H1 (cell line): Measurements from ENCODE around the gene PNMA6E. TPM values are rescaled to one million over a fixed set of nuclear protein-coding genes. Genes with fewer than 3 reads are reported as not detected.

Source experiments
- CTCF ChIA-PET: fragments of 300-600 bp; sonication (Branson Sonifier 250); formaldehyde crosslinking; loops from one replicate; lab custom pipeline; 2021; ENCODE audit not compliant: partially characterized antibody; lab: Charles Lee
- POLR2A ChIA-PET: fragments of 300-600 bp; sonication (Branson Sonifier 250); formaldehyde crosslinking; loops from one replicate; lab custom pipeline; 2021; ENCODE audit warnings: inconsistent platforms; ENCODE audit not compliant: partially characterized antibody; lab: Charles Lee
- DNase-seq, 2 experiments: peaks; one replicate each; pipeline versions ENCODE4 v3.0.0 to v3.0.0-alpha.2; 2010 to 2022; ENCODE audit warnings: low spot score in 2 of 2, low read depth in 1 of 2, mixed read lengths in 1 of 2
- FAIRE-seq: peaks from 2 replicates; lab custom pipeline; 2011; peaks lifted over from hg19 to GRCh38; lab: Jason Lieb, UNC
- H2AFZ ChIP-seq: 2 replicates; pipeline ENCODE4 v1.8.1; 2012; ENCODE audit warnings: low read length, inconsistent platforms
- H2AK5ac ChIP-seq: 2 replicates; pipeline ENCODE4 v1.6.1; 2013; ENCODE audit warnings: low read depth, low read length
- H2BK120ac ChIP-seq: replicated peaks from 2 replicates; pipeline ENCODE3; 2013; ENCODE audit warnings: low read depth, low read length, inconsistent platforms
- H2BK12ac ChIP-seq: 2 replicates; pipeline ENCODE4 v1.6.1; 2013; ENCODE audit warnings: low read depth, low read length
- H2BK15ac ChIP-seq: 2 replicates; pipeline ENCODE4 v1.6.1; 2013; ENCODE audit warnings: low read length
- H2BK20ac ChIP-seq: 2 replicates; pipeline ENCODE4 v1.6.1; 2013; ENCODE audit warnings: low read length
- H2BK5ac ChIP-seq: 2 replicates; pipeline ENCODE4 v1.6.1; 2013; ENCODE audit warnings: low read depth, low read length
- H3K14ac ChIP-seq: 2 replicates; pipeline ENCODE4 v1.6.1; 2013; ENCODE audit warnings: inconsistent platforms; ENCODE audit not compliant: insufficient read length
- H3K18ac ChIP-seq: 2 replicates; pipeline ENCODE4 v1.6.1; 2013; ENCODE audit warnings: low read length; ENCODE audit errors: extremely low read depth
- H3K23ac ChIP-seq: 2 replicates; pipeline ENCODE4 v1.6.1; 2013; ENCODE audit warnings: inconsistent platforms; ENCODE audit not compliant: insufficient read length
- H3K23me2 ChIP-seq: 2 replicates; pipeline ENCODE4 v1.6.1; 2013; ENCODE audit warnings: low read depth, low read length
- H3K27ac ChIP-seq: 2 replicates; pipeline ENCODE4 v1.6.1; 2011; ENCODE audit warnings: low read depth, low read length, inconsistent platforms
- H3K27me3 ChIP-seq, 4 experiments: replicated peaks in 1 of 4; 1 replicate in 1 of 4; 2 replicates in 3 of 4; pipeline versions ENCODE4 v1.6.1 to v1.8.1; 2011 to 2013; ENCODE audit warnings: low read length in 3 of 4, mild to moderate bottlenecking in 3 of 4, inconsistent platforms in 2 of 4, mixed read lengths in 2 of 4, moderate library complexity in 1 of 4; ENCODE audit not compliant: control insufficient read depth in 3 of 4, insufficient read depth in 3 of 4; ENCODE audit errors: extremely low read depth in 1 of 4
- H3K36me3 ChIP-seq, 4 experiments: 2 replicates each; pipeline versions ENCODE4 v1.6.1 to v1.8.1; 2011 to 2013; ENCODE audit warnings: mild to moderate bottlenecking in 4 of 4, low read length in 3 of 4, moderate library complexity in 2 of 4, control low read depth in 1 of 4, inconsistent platforms in 1 of 4; ENCODE audit not compliant: insufficient read depth in 4 of 4, control insufficient read depth in 2 of 4
- H3K4ac ChIP-seq: replicated peaks from 2 replicates; pipeline ENCODE3; 2013; ENCODE audit warnings: low read length, low read depth, mixed read lengths, inconsistent platforms; ENCODE audit not compliant: insufficient read length
- H3K4me1 ChIP-seq, 4 experiments: replicated peaks in 1 of 4; 1 replicate in 1 of 4; 2 replicates in 3 of 4; pipeline versions ENCODE4 v1.6.1 to v1.8.1; 2011 to 2013; ENCODE audit warnings: low read length in 3 of 4, inconsistent platforms in 2 of 4, mixed read lengths in 1 of 4; ENCODE audit not compliant: insufficient read depth in 4 of 4, control insufficient read depth in 3 of 4
- H3K4me2 ChIP-seq, 2 experiments: 2 replicates each; pipeline versions ENCODE4 v1.6.1 to v1.8.1; 2011 to 2013; ENCODE audit warnings: low read depth in 2 of 2, low read length in 2 of 2, control low read depth in 1 of 2, inconsistent platforms in 1 of 2, mild to moderate bottlenecking in 1 of 2; ENCODE audit not compliant: insufficient read depth in 1 of 2
- H3K4me3 ChIP-seq, 4 experiments: fragments of 200-600, 300-600 bp in 1 of 4; sonication (generic), shearing (Covaris generic), sonication (Bioruptor Twin) in 1 of 4; 2 replicates each; pipeline versions ENCODE4 v1.5.1 to v1.8.1; 2011 to 2016; ENCODE audit warnings: low read length in 4 of 4, low read depth in 3 of 4, control low read depth in 2 of 4, inconsistent platforms in 2 of 4, mild to moderate bottlenecking in 2 of 4, mixed read lengths in 1 of 4, moderate library complexity in 1 of 4; ENCODE audit not compliant: insufficient read depth in 2 of 4; ENCODE audit errors: extremely low read depth in 1 of 4
- H3K56ac ChIP-seq: replicated peaks from 2 replicates; pipeline ENCODE3; 2013; ENCODE audit warnings: low read depth, mild to moderate bottlenecking, mixed read lengths, low read length, inconsistent platforms; ENCODE audit not compliant: insufficient read length
- H3K79me1 ChIP-seq: 2 replicates; pipeline ENCODE4 v1.6.1; 2013; ENCODE audit warnings: low read depth, low read length, control low read depth
- H3K79me2 ChIP-seq, 2 experiments: 2 replicates each; pipeline versions ENCODE4 v1.6.1 to v1.8.1; 2012 to 2013; ENCODE audit warnings: low read length in 2 of 2, mild to moderate bottlenecking in 2 of 2, inconsistent platforms in 1 of 2; ENCODE audit not compliant: insufficient read depth in 2 of 2, control insufficient read depth in 1 of 2
- H3K9ac ChIP-seq, 4 experiments: replicated peaks in 1 of 4; 1 replicate in 1 of 4; 2 replicates in 3 of 4; pipeline versions ENCODE4 v1.6.1 to v1.8.1; 2011 to 2013; ENCODE audit warnings: low read depth in 3 of 4, low read length in 3 of 4, control low read depth in 2 of 4, mild to moderate bottlenecking in 2 of 4, moderate library complexity in 2 of 4, inconsistent platforms in 1 of 4; ENCODE audit errors: extremely low read depth in 1 of 4
- H3K9me3 ChIP-seq, 2 experiments: 2 replicates each; pipeline versions ENCODE4 v1.6.1 to v1.8.1; 2012 to 2013; ENCODE audit warnings: mild to moderate bottlenecking in 2 of 2, moderate library complexity in 2 of 2, control low read depth in 1 of 2, inconsistent platforms in 1 of 2, low read depth in 1 of 2, low read length in 1 of 2, mixed read lengths in 1 of 2; ENCODE audit not compliant: insufficient read depth in 2 of 2
- H4K20me1 ChIP-seq, 2 experiments: replicated peaks in 1 of 2; 2 replicates each; pipeline versions ENCODE3 to v1.8.1; 2011 to 2013; ENCODE audit warnings: inconsistent platforms in 2 of 2, low read length in 2 of 2, mild to moderate bottlenecking in 1 of 2; ENCODE audit not compliant: insufficient read depth in 2 of 2, control insufficient read depth in 1 of 2
- H4K5ac ChIP-seq: 2 replicates; pipeline ENCODE4 v1.6.1; 2013; ENCODE audit warnings: low read length, low read depth, mixed read lengths, inconsistent platforms; ENCODE audit not compliant: insufficient read length
- H4K8ac ChIP-seq: 2 replicates; pipeline ENCODE4 v1.8.0; 2013; ENCODE audit warnings: mild to moderate bottlenecking, moderate library complexity, low read length, inconsistent platforms; ENCODE audit not compliant: insufficient read depth; ENCODE audit errors: extremely low read depth
- H4K91ac ChIP-seq: replicated peaks from 2 replicates; pipeline ENCODE3; 2013; ENCODE audit warnings: low read length, mixed read lengths, inconsistent platforms; ENCODE audit not compliant: insufficient read length
- EZH2 ChIP-seq: fragments of 200-600 bp; sonication (generic); IDR thresholded peaks from 2 replicates; pipeline ENCODE4 v1.7.1; 2012; ENCODE audit warnings: low read depth, mild to moderate bottlenecking, moderate library complexity, low read length, inconsistent platforms; ENCODE audit not compliant: severe bottlenecking
- KDM4A ChIP-seq: IDR thresholded peaks from one replicate; pipeline ENCODE4 v1.7.1; 2012; ENCODE audit warnings: low read depth, mild to moderate bottlenecking, moderate library complexity, low read length, inconsistent platforms; ENCODE audit not compliant: severe bottlenecking
- NANOG ChIP-seq: IDR thresholded peaks from 2 replicates; pipeline ENCODE4 v1.6.1; 2011; ENCODE audit warnings: low read length, low read depth, mild to moderate bottlenecking, inconsistent platforms; ENCODE audit not compliant: insufficient read depth, poor library complexity, severe bottlenecking
- PHF8 ChIP-seq: fragments of 200-600 bp; sonication (generic); conservative IDR thresholded peaks from 2 replicates; pipeline ENCODE4 v1.7.1; 2012; ENCODE audit warnings: low read depth, mild to moderate bottlenecking, inconsistent platforms, low read length, moderate library complexity
- SRF ChIP-seq: IDR thresholded peaks from 2 replicates; pipeline ENCODE4 v1.6.1; 2011; ENCODE audit warnings: mild to moderate bottlenecking, low read depth, low read length, moderate library complexity
- SUZ12 ChIP-seq: fragments of 200-600 bp; sonication (generic); IDR thresholded peaks from 2 replicates; pipeline ENCODE4 v1.6.1; 2012; ENCODE audit warnings: mild to moderate bottlenecking, inconsistent platforms, low read length, moderate library complexity, mixed read lengths
- WGBS, 2 experiments: shearing (Covaris generic) in 1 of 2; methylation state at CpG; one replicate each; pipeline versions ENCODE4 v1.1.6 to v1.1.7; 2013 to 2015; ENCODE audit warnings: low lambda C conversion rate in 2 of 2, mixed read lengths in 2 of 2, inconsistent platforms in 1 of 2, low coverage in 1 of 2, missing lambda C conversion rate in 1 of 2; ENCODE audit not compliant: insufficient replicate concordance in 2 of 2, insufficient coverage in 1 of 2, insufficient read length in 1 of 2; ENCODE audit errors: extremely low coverage in 1 of 2, missing lambda C conversion rate in 1 of 2; 5-methylcytosine and 5-hydroxymethylcytosine counted together
- polyA plus RNA-seq, 7 experiments: library from polyadenylated mRNA; depleted of rRNA in 3 of 7; stranded (reverse) in 5 of 7; unstranded in 2 of 7; fragments of >200 nt in 5 of 7; fragments of 200-250 nt in 2 of 7; gene quantifications; 1 replicate in 5 of 7; 2 replicates in 1 of 7; 4 replicates in 1 of 7; pipeline versions ENCODE4 v1.2.1 to v1.2.3, GENCODE V29; 2011 to 2013; ENCODE audit warnings: missing spikeins in 2 of 7, mixed read lengths in 2 of 7
- total RNA-seq: library from RNA; stranded (reverse); fragmentation: NEBNext Ultra II Directional; extraction: Animal tissue kit (Norgen Biotek cat#: 25700); gene quantifications from 2 replicates; pipeline ENCODE4 v1.2.1, GENCODE V29; 2021
- TF ChIP-seq, protein P1 (sequence below): IDR thresholded peaks from 2 replicates; pipeline ENCODE4 v1.6.1; 2012; ENCODE audit warnings: inconsistent platforms

Gene PNMA6E
- total and polyA plus RNA-seq, 2 of the 8 experiments (the other 6 are each of a cell fraction or from before 2014, with no cell fraction given), result not detected

DNA sequence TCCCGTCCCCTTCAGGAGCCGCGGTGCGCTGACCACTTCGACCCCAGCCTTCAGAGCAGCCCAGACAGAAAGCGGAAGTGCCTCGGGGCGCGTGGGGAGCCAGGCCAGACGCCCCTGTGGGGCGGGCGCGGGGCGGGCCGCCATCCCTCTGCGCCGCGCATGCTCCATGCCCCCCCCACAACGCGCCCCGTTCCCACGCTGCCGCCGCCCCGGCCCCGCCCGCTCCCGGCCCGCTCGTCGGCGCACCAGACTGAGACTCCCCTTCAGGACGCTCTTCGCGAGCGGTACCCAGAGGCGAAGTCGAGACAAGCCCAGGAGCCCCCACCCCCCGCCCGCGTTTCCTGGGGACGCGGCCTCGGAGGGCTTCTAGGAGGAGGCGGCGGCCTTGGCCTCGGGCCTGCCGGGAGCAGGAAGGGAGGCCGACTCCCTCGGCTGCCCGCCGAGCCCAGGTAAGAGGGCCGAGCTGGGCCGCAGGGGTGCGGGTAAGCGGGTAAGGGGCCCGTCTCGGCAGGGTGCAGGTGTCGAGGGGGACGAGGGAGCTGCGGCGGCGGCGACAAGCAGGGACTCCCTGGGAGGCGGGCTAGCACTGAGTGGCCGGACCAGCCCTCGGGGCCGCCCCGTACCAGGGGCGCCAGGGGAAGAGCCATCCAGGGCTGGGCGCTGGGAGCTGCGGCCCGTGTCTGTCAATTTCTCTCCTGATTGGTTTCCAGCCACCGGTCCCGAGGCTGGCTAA is 10.3 kb upstream of the PNMA6E start, which contains the start of gene ZFP92:
ZFP92 (plus strand) TSS at position 218 of the 733 bp plus-strand sequence. CDS start 6,851 bp downstream, outside the sequence.
- H3K79me2 ChIP-seq, result no peaks in the 10 kb centered on the region
- no peak within 1 kb of the TSS for H2BK120ac ChIP-seq
- no peaks in the 10 kb centered on the region for H4K20me1 ChIP-seq
- no peak within 1 kb of the TSS for H3K27ac ChIP-seq
- H2AK5ac ChIP-seq, result no peak within 1 kb of the TSS
- no CpG with 5 or more reads among the region's 75 CpGs for WGBS, 2 experiments
- H3K23ac ChIP-seq, result no peak within 1 kb of the TSS
- peak within 1 kb of the TSS; percentile 27 to 60 (median 33); a peak in 7 of 8 replicates for H3K4me3 ChIP-seq
- no peaks in the 10 kb centered on the region for H3K36me3 ChIP-seq
- no peak within 1 kb of the TSS for H2BK5ac ChIP-seq
- H3K4ac ChIP-seq, result no peak within 1 kb of the TSS
- ChIA-PET POLR2A (no interaction called here), CTCF (no interaction called here)
- no peaks in the 10 kb centered on the region for H3K79me1 ChIP-seq
- no peak within 1 kb of the TSS; the same call in 1 of the 2 replicates for H3K18ac ChIP-seq
- H3K4me2 ChIP-seq, result peak within 1 kb of the TSS; percentile 29 to 63
- no peak within 1 kb of the TSS for H4K91ac ChIP-seq
- peak within 1 kb of the TSS; percentile 13; the same call in 1 of the 2 replicates for H2AFZ ChIP-seq
- peak in 1 of 2 experiments; percentile 48 for DNase-seq
- H3K56ac ChIP-seq, result no peak within 1 kb of the TSS
- H3K9me3 ChIP-seq, result no peaks in the 10 kb centered on the region
- H2BK20ac ChIP-seq, result no peak within 1 kb of the TSS
- no peak within 1 kb of the TSS for H2BK15ac ChIP-seq
- no peak within 1 kb of the TSS; the same call in 1 of the 2 replicates for H4K8ac ChIP-seq
- H3K14ac ChIP-seq, result no peak within 1 kb of the TSS
- H3K23me2 ChIP-seq, result peaks cover 3% of the 10 kb centered on the region; the same call in 1 of the 2 replicates
- H3K9ac ChIP-seq, result no peak within 1 kb of the TSS
- H4K5ac ChIP-seq, result no peak within 1 kb of the TSS
- H3K27me3 ChIP-seq, result peaks cover 8 to 25% (median 16%) of the 10 kb centered on the region in 4 experiments
- no peak for FAIRE-seq
- H2BK12ac ChIP-seq, result no peak within 1 kb of the TSS
- H3K4me1 ChIP-seq, result no peaks in the 10 kb centered on the region
- TF ChIP-seq NANOG, result no peak
- TF ChIP-seq KDM4A, result peak; percentile 82
- peak; percentile 44 for TF ChIP-seq EZH2
- TF ChIP-seq, protein P1, sequence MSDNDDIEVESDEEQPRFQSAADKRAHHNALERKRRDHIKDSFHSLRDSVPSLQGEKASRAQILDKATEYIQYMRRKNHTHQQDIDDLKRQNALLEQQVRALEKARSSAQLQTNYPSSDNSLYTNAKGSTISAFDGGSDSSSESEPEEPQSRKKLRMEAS, result no peak
- TF ChIP-seq SUZ12, result peak; percentile 23; the same call in 1 of the 2 replicates
- TF ChIP-seq SRF, result no peak
- TF ChIP-seq PHF8, result no peak
